GM12878 (cell line): ENCODE measurements around the gene S1PR1. TPM values are rescaled to one million over a fixed set of nuclear protein-coding genes. Genes with fewer than 3 reads are reported as not detected.
A peak's percentile ranks its signal among the peaks of the same experiment; 100 is the strongest.

Source experiments
- BHLHE40 ChIP-seq, 2 experiments: fragments of 450-650 bp in 1 of 2; IDR thresholded peaks; 2 replicates each; pipeline ENCODE4 v1.6.1; 2011 to 2017; ENCODE audit warnings: low read depth in 2 of 2, borderline replicate concordance in 1 of 2, improper control_type of control experiment in 1 of 2, low read length in 1 of 2, mild to moderate bottlenecking in 1 of 2
- E2F8 ChIP-seq: fragments of 450-650 bp; IDR thresholded peaks from 2 replicates; pipeline ENCODE4 v1.6.1; 2018; ENCODE audit warnings: mild to moderate bottlenecking, low read depth, moderate library complexity; ENCODE audit not compliant: partially characterized antibody
- EGR1 ChIP-seq, 2 experiments: IDR thresholded peaks; 1 replicate in 1 of 2; 2 replicates in 1 of 2; pipeline ENCODE4 v1.6.1; 2011 to 2012; ENCODE audit warnings: low read depth in 2 of 2, low read length in 2 of 2, borderline replicate concordance in 1 of 2, mild to moderate bottlenecking in 1 of 2, moderate library complexity in 1 of 2
- FOXM1 ChIP-seq: IDR thresholded peaks from 2 replicates; pipeline ENCODE4 v1.6.1; 2012; ENCODE audit warnings: low read depth, mild to moderate bottlenecking, inconsistent platforms, low read length, moderate library complexity
- MTA2 ChIP-seq: fragments of 450-650 bp; IDR thresholded peaks from 2 replicates; pipeline ENCODE4 v1.6.1; 2016; ENCODE audit warnings: low read depth, mild to moderate bottlenecking, moderate library complexity
- NKRF ChIP-seq: fragments of 450-650 bp; conservative IDR thresholded peaks from 2 replicates; pipeline ENCODE4 v1.6.1; 2017; ENCODE audit warnings: mild to moderate bottlenecking, moderate library complexity
- PKNOX1 ChIP-seq: fragments of 450-650 bp; IDR thresholded peaks from 2 replicates; pipeline ENCODE4 v1.6.1; 2016; ENCODE audit warnings: mild to moderate bottlenecking
- PML ChIP-seq: IDR thresholded peaks from 2 replicates; pipeline ENCODE4 v1.6.1; 2012; ENCODE audit warnings: low read length, inconsistent platforms
- POLR2A ChIP-seq: IDR thresholded peaks from 2 replicates; pipeline ENCODE4 v1.6.1; 2011; ENCODE audit warnings: low read depth, mild to moderate bottlenecking, low read length
- RAD51 ChIP-seq: fragments of 450-650 bp; IDR thresholded peaks from 2 replicates; pipeline ENCODE4 v1.6.1; 2016; ENCODE audit warnings: moderate library complexity, mild to moderate bottlenecking, inconsistent platforms
- SREBF1 ChIP-seq: IDR thresholded peaks from 2 replicates; pipeline ENCODE4 v1.6.1; 2012; ENCODE audit warnings: mild to moderate bottlenecking, low read length
- TCF12 ChIP-seq: IDR thresholded peaks from 2 replicates; pipeline ENCODE4 v1.6.1; 2011; ENCODE audit warnings: low read depth, mild to moderate bottlenecking, low read length
- TCF3 ChIP-seq: IDR thresholded peaks from 2 replicates; pipeline ENCODE4 v1.6.1; 2012; ENCODE audit warnings: low read depth, mild to moderate bottlenecking, low read length, borderline replicate concordance; ENCODE audit not compliant: insufficient read depth
- USF1 ChIP-seq: IDR thresholded peaks from 2 replicates; pipeline ENCODE4 v1.6.1; 2011; ENCODE audit warnings: borderline replicate concordance, low read depth, mild to moderate bottlenecking, moderate library complexity, mixed read lengths, low read length; ENCODE audit not compliant: insufficient read depth; ENCODE audit errors: extremely low read length
- polyA plus RNA-seq, 11 experiments: library from polyadenylated mRNA; depleted of rRNA in 4 of 11; unstranded in 6 of 11; stranded (reverse) in 5 of 11; fragments of >200 nt; fragmentation: Nextera tagmentation in 4 of 11; fragmentation: Illumina TruSeq in 1 of 11; extraction: Ambion mirVana in 4 of 11; extraction: Trizol in 1 of 11; gene quantifications; 1 replicate in 1 of 11; 2 replicates in 10 of 11; pipeline versions ENCODE4 v1.2.1 to v1.2.3, GENCODE V29; 2011 to 2016; ENCODE audit warnings: inconsistent platforms in 2 of 11, missing spikeins in 2 of 11, low read depth in 1 of 11
- total RNA-seq, 4 experiments: library from RNA; depleted of rRNA in 3 of 4; stranded (reverse); fragments of >200 nt in 3 of 4; fragmentation: Illumina TruSeq in 1 of 4; extraction: Trizol in 1 of 4; gene quantifications; 2 replicates each; pipeline versions ENCODE4 v1.2.1 to v1.2.3, GENCODE V29; 2013 to 2021
- TF ChIP-seq, protein P1 (sequence below): IDR thresholded peaks from 2 replicates; pipeline ENCODE4 v1.6.1; 2012; ENCODE audit warnings: low read depth, low read length, improper control_type of control experiment
- TF ChIP-seq, protein P2 (sequence below): fragments of 450-650 bp; IDR thresholded peaks from 2 replicates; pipeline ENCODE4 v1.6.1; 2017; ENCODE audit warnings: mild to moderate bottlenecking, moderate library complexity

S1PR1 gene
- total and polyA plus RNA-seq, 10 of the 15 experiments (the other 5 are each of a cell fraction or from before 2014, with no cell fraction given), result 3.8 to 59.4 (median 30.7) TPM

- TF ChIP-seq NKRF (no peak; the same call in 1 of the 2 replicates), RAD51 (no peak), PML (peak; percentile 63), MTA2 (no peak), E2F8 (no peak), TCF12 (peak; percentile 58), POLR2A (peak; percentile 68), SREBF1 (no peak), USF1 (no peak), BHLHE40 (IDR thresholded peaks at IDR 0.05; ENCODE audit: borderline replicate concordance in 1 of 2, low read depth in 2 of 2, low read length in 1 of 2) (peak; percentile 36; a peak in 2 of 4 replicates), EGR1 (IDR thresholded peaks at IDR 0.05; ENCODE audit: borderline replicate concordance in 1 of 2, low read depth in 2 of 2, low read length in 2 of 2) (0 out of 3 replicates have a peak, but pooled peaks of 1 of the 2 experiments have one; percentile 4), FOXM1 (no peak; the same call in 1 of the 2 replicates), PKNOX1 (no peak), TCF3 (0 out of 2 replicates have a peak, but pooled peaks have one; percentile 78)
- TF ChIP-seq, protein P1, sequence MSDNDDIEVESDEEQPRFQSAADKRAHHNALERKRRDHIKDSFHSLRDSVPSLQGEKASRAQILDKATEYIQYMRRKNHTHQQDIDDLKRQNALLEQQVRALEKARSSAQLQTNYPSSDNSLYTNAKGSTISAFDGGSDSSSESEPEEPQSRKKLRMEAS, result peak; percentile 11; the same call in 1 of the 2 replicates
- TF ChIP-seq, protein P2, sequence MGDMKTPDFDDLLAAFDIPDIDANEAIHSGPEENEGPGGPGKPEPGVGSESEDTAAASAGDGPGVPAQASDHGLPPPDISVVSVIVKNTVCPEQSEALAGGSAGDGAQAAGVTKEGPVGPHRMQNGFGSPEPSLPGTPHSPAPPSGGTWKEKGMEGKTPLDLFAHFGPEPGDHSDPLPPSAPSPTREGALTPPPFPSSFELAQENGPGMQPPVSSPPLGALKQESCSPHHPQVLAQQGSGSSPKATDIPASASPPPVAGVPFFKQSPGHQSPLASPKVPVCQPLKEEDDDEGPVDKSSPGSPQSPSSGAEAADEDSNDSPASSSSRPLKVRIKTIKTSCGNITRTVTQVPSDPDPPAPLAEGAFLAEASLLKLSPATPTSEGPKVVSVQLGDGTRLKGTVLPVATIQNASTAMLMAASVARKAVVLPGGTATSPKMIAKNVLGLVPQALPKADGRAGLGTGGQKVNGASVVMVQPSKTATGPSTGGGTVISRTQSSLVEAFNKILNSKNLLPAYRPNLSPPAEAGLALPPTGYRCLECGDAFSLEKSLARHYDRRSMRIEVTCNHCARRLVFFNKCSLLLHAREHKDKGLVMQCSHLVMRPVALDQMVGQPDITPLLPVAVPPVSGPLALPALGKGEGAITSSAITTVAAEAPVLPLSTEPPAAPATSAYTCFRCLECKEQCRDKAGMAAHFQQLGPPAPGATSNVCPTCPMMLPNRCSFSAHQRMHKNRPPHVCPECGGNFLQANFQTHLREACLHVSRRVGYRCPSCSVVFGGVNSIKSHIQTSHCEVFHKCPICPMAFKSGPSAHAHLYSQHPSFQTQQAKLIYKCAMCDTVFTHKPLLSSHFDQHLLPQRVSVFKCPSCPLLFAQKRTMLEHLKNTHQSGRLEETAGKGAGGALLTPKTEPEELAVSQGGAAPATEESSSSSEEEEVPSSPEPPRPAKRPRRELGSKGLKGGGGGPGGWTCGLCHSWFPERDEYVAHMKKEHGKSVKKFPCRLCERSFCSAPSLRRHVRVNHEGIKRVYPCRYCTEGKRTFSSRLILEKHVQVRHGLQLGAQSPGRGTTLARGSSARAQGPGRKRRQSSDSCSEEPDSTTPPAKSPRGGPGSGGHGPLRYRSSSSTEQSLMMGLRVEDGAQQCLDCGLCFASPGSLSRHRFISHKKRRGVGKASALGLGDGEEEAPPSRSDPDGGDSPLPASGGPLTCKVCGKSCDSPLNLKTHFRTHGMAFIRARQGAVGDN, result 0 out of 2 replicates have a peak, but pooled peaks have one; percentile 32
Measured at GRCh38 chr1:101235696-101236515, 913 bp upstream of the S1PR1 start (continued).
